H54 (cell line): ENCODE data around the gene HSPB1.
"Not testable (repeated sequence)": the region's sequence is repeated elsewhere in the genome, so short reads cannot be mapped to it uniquely, and the experiment has no call there.

ENCODE experiments used
- DNase-seq: peaks from one replicate; pipeline ENCODE4 v3.0.0; 2011; ENCODE audit warnings: low spot score, mixed read lengths; ENCODE audit not compliant: insufficient read length
- FAIRE-seq: peaks from 3 replicates; lab custom pipeline; 2011; peaks lifted over from hg19 to GRCh38; lab: Jason Lieb, UNC
- POLR2A ChIP-seq: IDR thresholded peaks from 2 replicates; pipeline ENCODE4 v1.6.1; 2011; ENCODE audit warnings: low read depth, mild to moderate bottlenecking, low read length

The HSPB1 gene

GRCh38 chr7:76304888-76305375, 2.5 kb downstream of the HSPB1 start:
- FAIRE-seq (no peak), DNase-seq (no peak)
- peak; percentile 20 for TF ChIP-seq POLR2A

GRCh38 chr7:76308874-76309273, 6.4 kb downstream of the HSPB1 start:
- not testable (repeated sequence) for FAIRE-seq, DNase-seq

GRCh38 chr7:76309341-76310101, 7.0 kb downstream of the HSPB1 start:
- not testable (repeated sequence) for DNase-seq, FAIRE-seq

- no peak for TF ChIP-seq POLR2A
- FAIRE-seq = no peak
- no peak for DNase-seq
Observed at GRCh38 chr7:76310102-76310957, 7.9 kb downstream of the HSPB1 start.

DNA sequence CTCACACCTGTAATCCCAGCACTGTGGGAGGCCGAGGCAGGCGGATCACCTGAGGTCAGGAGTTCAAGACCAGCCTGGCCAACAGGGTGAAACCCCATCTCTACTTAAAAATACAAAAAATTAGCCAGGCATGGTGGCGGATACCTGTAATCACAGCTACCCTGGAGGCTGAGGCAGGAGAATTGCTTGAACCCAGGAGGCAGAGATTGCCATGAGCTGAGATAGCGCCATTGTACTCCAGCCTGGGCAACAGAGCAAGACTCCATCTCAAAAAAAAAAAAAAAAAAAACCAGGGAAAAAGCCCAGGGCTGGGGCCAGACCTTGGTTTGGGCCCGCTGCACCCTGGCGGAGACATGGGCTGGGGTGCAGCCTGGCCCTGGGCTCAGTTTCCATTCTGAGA, 9.4 kb downstream of the HSPB1 start:
- not testable (repeated sequence) for DNase-seq, FAIRE-seq

DNA sequence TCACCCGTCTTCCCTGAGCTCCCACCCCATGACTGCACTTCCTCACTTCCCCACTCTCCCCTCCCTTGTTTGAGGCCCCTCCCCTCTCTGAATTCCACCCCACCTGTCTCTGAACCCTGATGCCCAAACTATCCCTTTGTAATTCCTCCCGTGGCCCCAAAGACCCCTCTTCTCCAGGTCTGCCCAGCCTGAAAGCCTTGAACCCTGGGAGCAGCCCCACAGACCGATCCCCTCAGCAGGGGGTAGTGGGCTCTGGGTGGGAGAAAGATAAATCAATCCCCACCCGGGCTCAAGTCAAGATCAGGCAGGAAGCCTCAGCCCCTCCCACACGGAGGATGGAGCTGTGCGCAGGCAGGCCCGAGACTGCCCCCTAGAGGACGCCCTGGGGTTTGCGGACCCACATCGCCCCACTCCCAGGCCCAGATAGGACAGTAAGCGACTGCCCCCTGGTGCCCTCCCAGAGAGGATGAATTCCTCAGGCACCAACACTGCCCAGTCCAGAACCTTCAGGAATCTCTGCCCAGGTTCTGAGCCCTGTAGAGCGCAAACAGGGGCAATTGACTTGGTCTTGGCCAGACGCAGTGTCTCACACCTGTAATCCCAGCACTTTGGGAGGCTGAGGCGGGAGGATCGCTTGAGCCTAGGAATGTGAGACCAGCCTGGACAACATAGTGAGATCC, 11.7 kb downstream of the HSPB1 start:
- no peak for TF ChIP-seq POLR2A
- peak; percentile 93 for DNase-seq
- no peak for FAIRE-seq

DNA sequence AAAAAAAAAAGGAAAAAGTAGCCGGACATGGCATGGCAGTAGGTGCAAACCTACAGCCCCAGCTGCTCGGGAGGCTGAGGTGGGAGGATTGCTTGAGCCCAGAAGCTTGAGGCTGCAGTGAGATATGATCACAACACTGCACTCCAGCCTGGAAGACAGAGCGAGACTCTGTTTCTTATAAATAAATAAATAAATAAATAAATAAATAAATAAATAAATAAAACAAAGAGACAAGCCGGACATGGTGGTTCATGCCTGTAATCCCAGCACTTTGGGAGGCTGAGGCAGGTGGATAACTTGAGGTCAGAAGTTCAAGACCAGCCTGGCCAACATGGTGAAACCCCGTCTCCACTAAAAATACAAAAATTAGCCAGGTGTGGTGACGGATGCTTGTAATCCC, 12.3 kb downstream of the HSPB1 start:
- DNase-seq, FAIRE-seq: not testable (repeated sequence)

GRCh38 chr7:76315364-76315763, 12.9 kb downstream of the HSPB1 start:
- DNase-seq (no peak), FAIRE-seq (no peak)
- TF ChIP-seq POLR2A = no peak

GRCh38 chr7:76316984-76317781, 14.7 kb downstream of the HSPB1 start:
- no peak for FAIRE-seq

DNA sequence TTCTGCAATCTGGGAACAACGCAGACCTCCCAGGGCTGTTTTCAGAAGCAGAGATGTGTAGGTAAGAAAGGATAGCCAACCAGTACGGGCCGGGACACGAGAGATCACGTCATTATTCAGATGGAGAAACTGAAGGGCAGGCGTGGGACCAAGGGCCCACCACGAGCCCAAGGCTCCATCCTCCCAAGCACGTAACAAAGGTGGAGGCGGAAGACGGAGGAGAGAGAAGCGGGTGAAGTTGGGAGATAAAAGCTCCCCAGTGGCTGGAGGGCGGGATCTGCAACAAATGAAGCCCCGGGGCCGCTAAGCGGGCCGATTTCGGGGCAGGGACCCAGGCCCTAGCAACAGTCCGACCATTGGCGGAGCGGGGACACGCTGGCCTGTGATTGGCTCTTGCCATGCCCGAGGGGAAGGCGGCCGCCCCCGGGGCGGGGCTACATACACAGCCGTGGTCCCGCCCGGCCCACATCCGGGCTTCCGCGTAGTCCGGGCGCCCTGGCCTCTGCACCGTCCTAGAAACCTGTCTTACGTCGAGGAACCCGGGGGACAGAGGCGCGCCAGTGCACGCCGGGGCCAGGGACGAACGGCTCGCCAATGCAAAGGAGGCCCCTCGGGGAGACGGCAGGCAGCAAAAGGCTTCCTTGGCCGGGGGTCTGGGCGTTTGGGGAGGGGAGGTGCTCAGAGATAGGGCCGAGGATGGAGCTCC, 15.5 kb downstream of the HSPB1 start:
- DNase-seq = peak; percentile 92
- peak; percentile 70 for TF ChIP-seq POLR2A
- FAIRE-seq = no peak

More at GRCh38 chr7:76316984-76317781, 14.7 kb downstream of the HSPB1 start:
- DNase-seq = no peak
- no peak for TF ChIP-seq POLR2A

GRCh38 chr7:76318488-76319353, 16.2 kb downstream of the HSPB1 start:
- FAIRE-seq = no peak
- peak; percentile 20; the same call in 1 of the 2 replicates for TF ChIP-seq POLR2A
- DNase-seq = peak; percentile 79

DNA sequence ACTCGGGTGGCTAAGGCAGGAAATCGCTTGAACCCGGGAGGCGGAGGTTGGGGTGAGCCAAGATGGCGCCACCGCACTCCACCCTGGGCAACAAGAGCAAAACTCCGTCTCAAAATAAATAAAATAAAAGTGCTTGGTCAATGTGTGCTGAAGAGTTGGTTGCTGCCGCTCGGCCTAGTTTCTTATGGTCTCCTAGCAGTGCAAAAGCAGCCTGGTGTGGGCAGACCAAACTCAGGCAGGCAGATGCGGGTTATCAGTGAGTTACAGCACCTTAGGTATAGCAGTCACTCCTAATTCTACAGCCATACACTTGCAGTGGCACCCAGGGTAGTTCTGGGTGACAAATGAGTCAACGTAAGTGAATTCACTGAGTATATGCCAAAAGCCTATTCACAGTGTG, 22.6 kb downstream of the HSPB1 start:
- FAIRE-seq (no peak), DNase-seq (no peak)
- TF ChIP-seq POLR2A = no peak
